H1 (cell line): ENCODE data around the gene TMED9. TPM values are rescaled to one million over a fixed set of nuclear protein-coding genes. Genes with fewer than 3 reads are reported as not detected.

Experiments used
- CTCF ChIA-PET: fragments of 300-600 bp; sonication (Branson Sonifier 250); formaldehyde crosslinking; loops from one replicate; lab custom pipeline; 2021; ENCODE audit not compliant: partially characterized antibody; lab: Charles Lee
- POLR2A ChIA-PET: fragments of 300-600 bp; sonication (Branson Sonifier 250); formaldehyde crosslinking; loops from one replicate; lab custom pipeline; 2021; ENCODE audit warnings: inconsistent platforms; ENCODE audit not compliant: partially characterized antibody; lab: Charles Lee
- DNase-seq, 2 experiments: peaks; one replicate each; pipeline versions ENCODE4 v3.0.0 to v3.0.0-alpha.2; 2010 to 2022; ENCODE audit warnings: low spot score in 2 of 2, low read depth in 1 of 2, mixed read lengths in 1 of 2
- FAIRE-seq: peaks from 2 replicates; lab custom pipeline; 2011; peaks lifted over from hg19 to GRCh38; lab: Jason Lieb, UNC
- H2AFZ ChIP-seq: 2 replicates; pipeline ENCODE4 v1.8.1; 2012; ENCODE audit warnings: low read length, inconsistent platforms
- H2AK5ac ChIP-seq: 2 replicates; pipeline ENCODE4 v1.6.1; 2013; ENCODE audit warnings: low read depth, low read length
- H2BK120ac ChIP-seq: replicated peaks from 2 replicates; pipeline ENCODE3; 2013; ENCODE audit warnings: low read depth, low read length, inconsistent platforms
- H2BK12ac ChIP-seq: 2 replicates; pipeline ENCODE4 v1.6.1; 2013; ENCODE audit warnings: low read depth, low read length
- H2BK15ac ChIP-seq: 2 replicates; pipeline ENCODE4 v1.6.1; 2013; ENCODE audit warnings: low read length
- H2BK20ac ChIP-seq: 2 replicates; pipeline ENCODE4 v1.6.1; 2013; ENCODE audit warnings: low read length
- H2BK5ac ChIP-seq: 2 replicates; pipeline ENCODE4 v1.6.1; 2013; ENCODE audit warnings: low read depth, low read length
- H3K14ac ChIP-seq: 2 replicates; pipeline ENCODE4 v1.6.1; 2013; ENCODE audit warnings: inconsistent platforms; ENCODE audit not compliant: insufficient read length
- H3K18ac ChIP-seq: 2 replicates; pipeline ENCODE4 v1.6.1; 2013; ENCODE audit warnings: low read length; ENCODE audit errors: extremely low read depth
- H3K23ac ChIP-seq: 2 replicates; pipeline ENCODE4 v1.6.1; 2013; ENCODE audit warnings: inconsistent platforms; ENCODE audit not compliant: insufficient read length
- H3K23me2 ChIP-seq: 2 replicates; pipeline ENCODE4 v1.6.1; 2013; ENCODE audit warnings: low read depth, low read length
- H3K27ac ChIP-seq: 2 replicates; pipeline ENCODE4 v1.6.1; 2011; ENCODE audit warnings: low read depth, low read length, inconsistent platforms
- H3K27me3 ChIP-seq, 4 experiments: replicated peaks in 1 of 4; 1 replicate in 1 of 4; 2 replicates in 3 of 4; pipeline versions ENCODE4 v1.6.1 to v1.8.1; 2011 to 2013; ENCODE audit warnings: low read length in 3 of 4, mild to moderate bottlenecking in 3 of 4, inconsistent platforms in 2 of 4, mixed read lengths in 2 of 4, moderate library complexity in 1 of 4; ENCODE audit not compliant: control insufficient read depth in 3 of 4, insufficient read depth in 3 of 4; ENCODE audit errors: extremely low read depth in 1 of 4
- H3K36me3 ChIP-seq, 4 experiments: 2 replicates each; pipeline versions ENCODE4 v1.6.1 to v1.8.1; 2011 to 2013; ENCODE audit warnings: mild to moderate bottlenecking in 4 of 4, low read length in 3 of 4, moderate library complexity in 2 of 4, control low read depth in 1 of 4, inconsistent platforms in 1 of 4; ENCODE audit not compliant: insufficient read depth in 4 of 4, control insufficient read depth in 2 of 4
- H3K4ac ChIP-seq: replicated peaks from 2 replicates; pipeline ENCODE3; 2013; ENCODE audit warnings: low read length, low read depth, mixed read lengths, inconsistent platforms; ENCODE audit not compliant: insufficient read length
- H3K4me1 ChIP-seq, 4 experiments: replicated peaks in 1 of 4; 1 replicate in 1 of 4; 2 replicates in 3 of 4; pipeline versions ENCODE4 v1.6.1 to v1.8.1; 2011 to 2013; ENCODE audit warnings: low read length in 3 of 4, inconsistent platforms in 2 of 4, mixed read lengths in 1 of 4; ENCODE audit not compliant: insufficient read depth in 4 of 4, control insufficient read depth in 3 of 4
- H3K4me2 ChIP-seq, 2 experiments: 2 replicates each; pipeline versions ENCODE4 v1.6.1 to v1.8.1; 2011 to 2013; ENCODE audit warnings: low read depth in 2 of 2, low read length in 2 of 2, control low read depth in 1 of 2, inconsistent platforms in 1 of 2, mild to moderate bottlenecking in 1 of 2; ENCODE audit not compliant: insufficient read depth in 1 of 2
- H3K4me3 ChIP-seq, 4 experiments: fragments of 200-600, 300-600 bp in 1 of 4; sonication (generic), shearing (Covaris generic), sonication (Bioruptor Twin) in 1 of 4; 2 replicates each; pipeline versions ENCODE4 v1.5.1 to v1.8.1; 2011 to 2016; ENCODE audit warnings: low read length in 4 of 4, low read depth in 3 of 4, control low read depth in 2 of 4, inconsistent platforms in 2 of 4, mild to moderate bottlenecking in 2 of 4, mixed read lengths in 1 of 4, moderate library complexity in 1 of 4; ENCODE audit not compliant: insufficient read depth in 2 of 4; ENCODE audit errors: extremely low read depth in 1 of 4
- H3K56ac ChIP-seq: replicated peaks from 2 replicates; pipeline ENCODE3; 2013; ENCODE audit warnings: low read depth, mild to moderate bottlenecking, mixed read lengths, low read length, inconsistent platforms; ENCODE audit not compliant: insufficient read length
- H3K79me1 ChIP-seq: 2 replicates; pipeline ENCODE4 v1.6.1; 2013; ENCODE audit warnings: low read depth, low read length, control low read depth
- H3K79me2 ChIP-seq, 2 experiments: 2 replicates each; pipeline versions ENCODE4 v1.6.1 to v1.8.1; 2012 to 2013; ENCODE audit warnings: low read length in 2 of 2, mild to moderate bottlenecking in 2 of 2, inconsistent platforms in 1 of 2; ENCODE audit not compliant: insufficient read depth in 2 of 2, control insufficient read depth in 1 of 2
- H3K9ac ChIP-seq, 4 experiments: replicated peaks in 1 of 4; 1 replicate in 1 of 4; 2 replicates in 3 of 4; pipeline versions ENCODE4 v1.6.1 to v1.8.1; 2011 to 2013; ENCODE audit warnings: low read depth in 3 of 4, low read length in 3 of 4, control low read depth in 2 of 4, mild to moderate bottlenecking in 2 of 4, moderate library complexity in 2 of 4, inconsistent platforms in 1 of 4; ENCODE audit errors: extremely low read depth in 1 of 4
- H3K9me3 ChIP-seq, 2 experiments: 2 replicates each; pipeline versions ENCODE4 v1.6.1 to v1.8.1; 2012 to 2013; ENCODE audit warnings: mild to moderate bottlenecking in 2 of 2, moderate library complexity in 2 of 2, control low read depth in 1 of 2, inconsistent platforms in 1 of 2, low read depth in 1 of 2, low read length in 1 of 2, mixed read lengths in 1 of 2; ENCODE audit not compliant: insufficient read depth in 2 of 2
- H4K20me1 ChIP-seq, 2 experiments: replicated peaks in 1 of 2; 2 replicates each; pipeline versions ENCODE3 to v1.8.1; 2011 to 2013; ENCODE audit warnings: inconsistent platforms in 2 of 2, low read length in 2 of 2, mild to moderate bottlenecking in 1 of 2; ENCODE audit not compliant: insufficient read depth in 2 of 2, control insufficient read depth in 1 of 2
- H4K5ac ChIP-seq: 2 replicates; pipeline ENCODE4 v1.6.1; 2013; ENCODE audit warnings: low read length, low read depth, mixed read lengths, inconsistent platforms; ENCODE audit not compliant: insufficient read length
- H4K8ac ChIP-seq: 2 replicates; pipeline ENCODE4 v1.8.0; 2013; ENCODE audit warnings: mild to moderate bottlenecking, moderate library complexity, low read length, inconsistent platforms; ENCODE audit not compliant: insufficient read depth; ENCODE audit errors: extremely low read depth
- H4K91ac ChIP-seq: replicated peaks from 2 replicates; pipeline ENCODE3; 2013; ENCODE audit warnings: low read length, mixed read lengths, inconsistent platforms; ENCODE audit not compliant: insufficient read length
- ASH2L ChIP-seq: fragments of 200-600, 300-600 bp; sonication (generic); IDR thresholded peaks from one replicate; pipeline ENCODE4 v1.7.1; 2017; ENCODE audit warnings: low read length
- EZH2 ChIP-seq: fragments of 200-600 bp; sonication (generic); IDR thresholded peaks from 2 replicates; pipeline ENCODE4 v1.7.1; 2012; ENCODE audit warnings: low read depth, mild to moderate bottlenecking, moderate library complexity, low read length, inconsistent platforms; ENCODE audit not compliant: severe bottlenecking
- GABPA ChIP-seq: IDR thresholded peaks from 2 replicates; pipeline ENCODE4 v1.6.1; 2011; ENCODE audit warnings: mild to moderate bottlenecking, low read length, moderate library complexity, borderline replicate concordance; ENCODE audit not compliant: insufficient read depth
- HDAC6 ChIP-seq: IDR thresholded peaks from one replicate; pipeline ENCODE4 v1.7.1; 2012; ENCODE audit warnings: low read depth, mild to moderate bottlenecking, inconsistent platforms, low read length, moderate library complexity
- RFX5 ChIP-seq: IDR thresholded peaks from 2 replicates; pipeline ENCODE4 v1.6.1; 2011; ENCODE audit warnings: low read depth, low read length, improper control_type of control experiment, borderline replicate concordance
- SIRT6 ChIP-seq: IDR thresholded peaks from one replicate; pipeline ENCODE4 v1.7.1; 2012; ENCODE audit warnings: low read length, inconsistent platforms
- SP2 ChIP-seq: IDR thresholded peaks from 2 replicates; pipeline ENCODE4 v1.6.1; 2012; ENCODE audit warnings: mild to moderate bottlenecking, low read length, inconsistent platforms
- SP4 ChIP-seq: IDR thresholded peaks from 2 replicates; pipeline ENCODE4 v1.6.1; 2012; ENCODE audit warnings: low read length, inconsistent platforms
- SRF ChIP-seq: IDR thresholded peaks from 2 replicates; pipeline ENCODE4 v1.6.1; 2011; ENCODE audit warnings: mild to moderate bottlenecking, low read depth, low read length, moderate library complexity
- TEAD4 ChIP-seq: IDR thresholded peaks from 2 replicates; pipeline ENCODE4 v1.6.1; 2012; ENCODE audit warnings: low read depth, low read length, inconsistent platforms, mixed read lengths
- WGBS, 2 experiments: shearing (Covaris generic) in 1 of 2; methylation state at CpG; one replicate each; pipeline versions ENCODE4 v1.1.6 to v1.1.7; 2013 to 2015; ENCODE audit warnings: low lambda C conversion rate in 2 of 2, mixed read lengths in 2 of 2, inconsistent platforms in 1 of 2, low coverage in 1 of 2, missing lambda C conversion rate in 1 of 2; ENCODE audit not compliant: insufficient replicate concordance in 2 of 2, insufficient coverage in 1 of 2, insufficient read length in 1 of 2; ENCODE audit errors: extremely low coverage in 1 of 2, missing lambda C conversion rate in 1 of 2; 5-methylcytosine and 5-hydroxymethylcytosine counted together
- polyA plus RNA-seq, 7 experiments: library from polyadenylated mRNA; depleted of rRNA in 3 of 7; stranded (reverse) in 5 of 7; unstranded in 2 of 7; fragments of >200 nt in 5 of 7; fragments of 200-250 nt in 2 of 7; gene quantifications; 1 replicate in 5 of 7; 2 replicates in 1 of 7; 4 replicates in 1 of 7; pipeline versions ENCODE4 v1.2.1 to v1.2.3, GENCODE V29; 2011 to 2013; ENCODE audit warnings: missing spikeins in 2 of 7, mixed read lengths in 2 of 7
- total RNA-seq: library from RNA; stranded (reverse); fragmentation: NEBNext Ultra II Directional; extraction: Animal tissue kit (Norgen Biotek cat#: 25700); gene quantifications from 2 replicates; pipeline ENCODE4 v1.2.1, GENCODE V29; 2021

TMED9 gene
- total and polyA plus RNA-seq, 2 of the 8 experiments (the other 6 are each of a cell fraction or from before 2014, with no cell fraction given), result 130 to 160 TPM

GRCh38 chr5:177605078-177605477 is 13.1 kb downstream of the TMED9 start:
- H2BK5ac ChIP-seq, result no peak overlapping the region
- H4K5ac ChIP-seq, result no peak overlapping the region
- TF ChIP-seq RFX5, result no peak
- no peak for TF ChIP-seq TEAD4
- no peak for TF ChIP-seq SRF
- no peak for TF ChIP-seq GABPA
- TF ChIP-seq EZH2, result no peak
- no peak for TF ChIP-seq SIRT6
- no peak for TF ChIP-seq ASH2L
- TF ChIP-seq HDAC6, result no peak
- TF ChIP-seq SP2, result no peak
- no peak for TF ChIP-seq SP4
- TF ChIP-seq, all 59 proteins: peak for 0
- Histone ChIP-seq H3K14ac (no peak overlapping the region), H3K56ac (no peak overlapping the region), H3K9me3 (no peaks in the 10 kb centered on the region), H2AFZ (no peak overlapping the region), H2AK5ac (no peak overlapping the region), H4K8ac (no peak overlapping the region), H3K23ac (no peak overlapping the region), H4K20me1 (peaks cover 0 to 2% of the 10 kb centered on the region in 2 experiments), H4K91ac (no peak overlapping the region), H2BK12ac (no peak overlapping the region), H3K4ac (no peak overlapping the region), H3K23me2 (peaks cover 7% of the 10 kb centered on the region), H3K27ac (no peak overlapping the region), H3K27me3 (peaks cover 0 to 2% (median 0%) of the 10 kb centered on the region in 4 experiments; a peak in 2 of 7 replicates), H3K4me3 (no peak overlapping the region), H3K9ac (no peak overlapping the region), H3K4me1 (peaks cover 0 to 20% (median 12%) of the 10 kb centered on the region in 4 experiments; a peak in 5 of 7 replicates), H3K79me1 (no peaks in the 10 kb centered on the region; the same call in none of the 2 replicates), H2BK15ac (no peak overlapping the region), H3K4me2 (no peak overlapping the region), H3K18ac (no peak overlapping the region), H2BK120ac (no peak overlapping the region), H3K36me3 (peaks cover 0 to 7% (median 0%) of the 10 kb centered on the region in 4 experiments; a peak in 2 of 8 replicates), H2BK20ac (no peak overlapping the region), H3K79me2 (peaks cover 0 to 4% of the 10 kb centered on the region in 2 experiments; a peak in 1 of 4 replicates)
- DNase-seq (no peak), FAIRE-seq (no peak)
- WGBS, 2 experiments, result 91% methylated on average over 5 of the region's 5 CpGs; no CpG with 5 or more reads in 1 of the 2 experiments
- POLR2A ChIA-PET, result interaction anchor here (4.2 kb wide), 1 partner anchor 12 kb away, joined by 19 read pairs; the partner anchor contains the start of gene TMED9
- CTCF ChIA-PET, result interaction anchor here (1.1 kb wide), 1 partner anchor 13 kb away, joined by 3 read pairs; the partner anchor contains the start of gene TMED9
